Measurements from ENCODE around the gene TTLL3.

TTLL3 gene

GRCh38 chr3:9820543-9820942, 10.5 kb downstream of the TTLL3 start:
- TF ChIP-seq, protein P1, sequence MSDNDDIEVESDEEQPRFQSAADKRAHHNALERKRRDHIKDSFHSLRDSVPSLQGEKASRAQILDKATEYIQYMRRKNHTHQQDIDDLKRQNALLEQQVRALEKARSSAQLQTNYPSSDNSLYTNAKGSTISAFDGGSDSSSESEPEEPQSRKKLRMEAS (IDR thresholded peaks at IDR 0.05; ENCODE audit: low read depth, low read length): no peak
- TF ChIP-seq MYC (IDR thresholded peaks at IDR 0.05; ENCODE audit: low read depth, low read length): no peak
- TF ChIP-seq, protein P2, sequence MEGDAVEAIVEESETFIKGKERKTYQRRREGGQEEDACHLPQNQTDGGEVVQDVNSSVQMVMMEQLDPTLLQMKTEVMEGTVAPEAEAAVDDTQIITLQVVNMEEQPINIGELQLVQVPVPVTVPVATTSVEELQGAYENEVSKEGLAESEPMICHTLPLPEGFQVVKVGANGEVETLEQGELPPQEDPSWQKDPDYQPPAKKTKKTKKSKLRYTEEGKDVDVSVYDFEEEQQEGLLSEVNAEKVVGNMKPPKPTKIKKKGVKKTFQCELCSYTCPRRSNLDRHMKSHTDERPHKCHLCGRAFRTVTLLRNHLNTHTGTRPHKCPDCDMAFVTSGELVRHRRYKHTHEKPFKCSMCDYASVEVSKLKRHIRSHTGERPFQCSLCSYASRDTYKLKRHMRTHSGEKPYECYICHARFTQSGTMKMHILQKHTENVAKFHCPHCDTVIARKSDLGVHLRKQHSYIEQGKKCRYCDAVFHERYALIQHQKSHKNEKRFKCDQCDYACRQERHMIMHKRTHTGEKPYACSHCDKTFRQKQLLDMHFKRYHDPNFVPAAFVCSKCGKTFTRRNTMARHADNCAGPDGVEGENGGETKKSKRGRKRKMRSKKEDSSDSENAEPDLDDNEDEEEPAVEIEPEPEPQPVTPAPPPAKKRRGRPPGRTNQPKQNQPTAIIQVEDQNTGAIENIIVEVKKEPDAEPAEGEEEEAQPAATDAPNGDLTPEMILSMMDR (IDR thresholded peaks at IDR 0.05; ENCODE audit: low read depth, low read length): no peak
- TF ChIP-seq POLR2A (IDR thresholded peaks at IDR 0.05; ENCODE audit: extremely low read depth, insufficient read length): no peak
- H3K4me3 ChIP-seq (ENCODE audit: low read depth, low read length): no peak overlapping the region
- DNase-seq (ENCODE audit: low read depth): no peak

DNA sequence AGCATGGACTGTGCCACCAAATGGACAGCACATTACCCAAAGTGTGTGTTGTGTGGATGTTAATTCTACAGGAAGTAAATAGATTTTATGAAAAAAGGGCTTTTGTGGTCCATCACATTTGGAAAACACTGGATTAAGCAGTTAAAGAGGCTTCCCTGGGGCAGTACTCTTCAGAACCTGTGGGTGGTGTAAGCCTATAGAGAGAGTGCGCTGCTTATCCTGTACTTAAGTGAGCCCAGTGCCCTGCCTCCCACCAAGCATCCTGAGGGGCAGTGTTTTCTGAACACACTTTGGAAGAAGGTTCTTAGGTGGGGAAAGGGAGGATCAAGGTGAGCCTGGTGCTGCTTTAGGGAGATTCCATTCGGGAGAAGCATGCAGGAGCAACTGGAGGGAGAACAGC, 10.9 kb downstream of the TTLL3 start:
- TF ChIP-seq, protein P1 (IDR thresholded peaks at IDR 0.05; ENCODE audit: low read depth, low read length): no peak
- TF ChIP-seq MYC (IDR thresholded peaks at IDR 0.05; ENCODE audit: low read depth, low read length) (no peak), POLR2A (IDR thresholded peaks at IDR 0.05; ENCODE audit: extremely low read depth, insufficient read length) (no peak)
- TF ChIP-seq, protein P2 (IDR thresholded peaks at IDR 0.05; ENCODE audit: low read depth, low read length): peak; percentile 23
- peak; percentile 27 for DNase-seq (ENCODE audit: low read depth)
- no peak overlapping the region for H3K4me3 ChIP-seq (ENCODE audit: low read depth, low read length)

DNA sequence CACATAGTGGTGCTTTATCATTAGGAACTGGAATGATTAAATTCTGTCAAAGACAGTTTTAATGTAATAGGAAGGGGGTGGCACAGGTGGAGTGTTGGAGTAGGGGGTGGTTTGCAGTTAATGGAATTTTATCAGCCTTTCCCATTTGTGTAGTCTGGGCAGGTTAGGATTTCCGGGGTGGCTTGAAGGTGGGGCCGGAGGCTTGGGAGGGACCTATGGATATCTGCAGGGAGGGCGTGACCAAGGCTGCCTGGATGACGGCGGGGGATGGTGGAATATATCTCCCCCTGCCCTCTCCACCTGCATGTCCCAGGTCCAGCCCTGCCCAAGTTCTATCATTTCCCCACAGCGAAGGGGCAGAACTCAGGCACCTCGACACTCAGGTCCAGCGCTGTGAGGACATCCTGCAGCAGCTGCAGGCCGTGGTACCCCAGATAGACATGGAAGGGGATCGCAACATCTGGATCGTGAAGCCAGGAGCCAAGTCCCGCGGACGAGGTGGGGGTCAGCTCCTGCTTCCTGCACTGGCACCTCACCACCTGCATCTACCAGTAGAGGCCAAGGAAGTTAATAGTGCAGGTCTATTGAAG, 15.5 kb downstream of the TTLL3 start:
- TF ChIP-seq MYC (IDR thresholded peaks at IDR 0.05; ENCODE audit: low read depth, low read length) (no peak), POLR2A (IDR thresholded peaks at IDR 0.05; ENCODE audit: extremely low read depth, insufficient read length) (no peak)
- TF ChIP-seq, protein P1 (IDR thresholded peaks at IDR 0.05; ENCODE audit: low read depth, low read length): no peak
- TF ChIP-seq, protein P2 (IDR thresholded peaks at IDR 0.05; ENCODE audit: low read depth, low read length): no peak
- no peak for DNase-seq (ENCODE audit: low read depth)

DNA sequence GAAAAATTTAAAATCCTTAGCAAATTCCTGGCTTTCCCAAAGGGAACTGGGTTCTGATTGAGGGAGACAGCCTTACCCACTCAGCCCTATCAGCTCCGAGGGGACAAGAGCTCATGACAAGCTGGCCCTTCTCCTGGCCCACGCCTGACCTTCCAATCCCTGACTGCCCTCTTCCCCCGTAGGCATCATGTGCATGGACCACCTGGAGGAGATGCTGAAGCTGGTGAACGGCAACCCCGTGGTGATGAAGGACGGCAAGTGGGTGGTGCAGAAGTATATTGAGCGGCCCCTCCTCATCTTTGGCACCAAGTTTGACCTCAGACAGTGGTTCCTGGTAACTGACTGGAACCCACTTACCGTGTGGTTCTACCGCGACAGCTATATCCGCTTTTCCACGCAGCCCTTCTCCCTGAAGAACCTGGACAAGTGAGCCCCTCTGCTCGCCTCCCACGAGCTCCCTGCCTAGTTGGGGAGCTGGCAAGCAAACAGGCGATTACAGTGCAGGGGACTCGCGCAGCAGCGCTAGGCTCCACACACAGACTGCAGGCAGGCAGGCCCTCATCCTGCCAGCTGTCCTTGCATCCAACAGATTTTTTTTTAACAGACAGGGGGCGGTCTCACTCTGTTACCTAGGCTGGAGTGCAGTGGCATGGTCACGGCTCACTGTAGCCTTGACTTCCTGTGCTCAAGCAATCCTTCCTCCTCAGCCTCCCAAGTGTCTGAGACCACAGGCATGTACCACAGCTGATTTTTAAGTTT, 16.9 kb downstream of the TTLL3 start:
- TF ChIP-seq, protein P2 (IDR thresholded peaks at IDR 0.05; ENCODE audit: low read depth, low read length): peak; percentile 27
- TF ChIP-seq, protein P1 (IDR thresholded peaks at IDR 0.05; ENCODE audit: low read depth, low read length): no peak
- H3K4me3 ChIP-seq (ENCODE audit: low read depth, low read length): no peak overlapping the region
- peak; percentile 69 for DNase-seq (ENCODE audit: low read depth)

More for the DNA sequence above, 15.5 kb downstream of the TTLL3 start:
- no peak overlapping the region for H3K4me3 ChIP-seq (ENCODE audit: low read depth, low read length)

DNA sequence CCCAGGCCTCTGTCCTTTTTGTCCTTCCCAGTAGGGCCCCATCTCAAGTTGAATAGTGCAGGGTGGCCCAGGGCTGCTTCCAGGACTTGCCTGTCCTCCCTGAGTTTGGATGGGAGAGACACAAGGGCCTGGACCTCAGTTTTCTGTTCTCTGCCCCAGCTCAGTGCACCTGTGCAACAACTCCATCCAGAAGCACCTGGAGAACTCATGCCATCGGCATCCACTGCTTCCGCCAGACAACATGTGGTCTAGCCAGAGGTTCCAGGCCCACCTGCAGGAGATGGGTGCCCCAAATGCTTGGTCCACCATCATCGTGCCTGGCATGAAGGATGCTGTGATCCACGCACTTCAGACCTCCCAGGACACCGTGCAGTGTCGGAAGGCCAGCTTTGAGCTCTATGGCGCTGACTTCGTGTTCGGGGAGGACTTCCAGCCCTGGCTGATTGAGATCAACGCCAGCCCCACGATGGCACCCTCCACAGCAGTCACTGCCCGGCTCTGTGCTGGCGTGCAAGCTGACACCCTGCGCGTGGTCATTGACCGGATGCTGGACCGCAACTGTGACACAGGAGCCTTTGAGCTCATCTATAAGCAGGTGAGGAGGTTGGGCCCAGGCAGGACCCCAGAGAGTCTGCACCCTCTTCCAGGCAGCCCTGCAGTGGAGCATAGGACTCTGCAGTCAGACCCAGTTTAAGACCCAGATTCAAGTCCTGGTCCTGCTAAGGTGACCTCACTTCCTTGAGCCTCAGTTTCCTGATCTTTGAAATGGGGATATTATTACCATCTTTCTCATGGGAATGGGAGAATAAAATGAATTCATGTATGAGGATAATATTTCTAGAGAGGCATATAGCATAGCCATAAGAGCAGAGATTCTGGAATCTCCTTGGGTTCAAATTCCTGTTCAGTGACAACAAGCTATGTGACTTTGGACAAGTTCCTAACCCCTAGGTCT, 19.0 kb downstream of the TTLL3 start:
- H3K4me3 ChIP-seq (ENCODE audit: low read depth, low read length): no peak overlapping the region
- TF ChIP-seq POLR2A (IDR thresholded peaks at IDR 0.05; ENCODE audit: extremely low read depth, insufficient read length) (no peak), MYC (IDR thresholded peaks at IDR 0.05; ENCODE audit: low read depth, low read length) (no peak)
- TF ChIP-seq, protein P2 (IDR thresholded peaks at IDR 0.05; ENCODE audit: low read depth, low read length): no peak
- no peak for DNase-seq (ENCODE audit: low read depth)

Data from NB4 (cell line).